Anterior cingulate cortex (tissue), 58 donors: ENCODE measurements around the gene ZNF614.
"Not testable (repeated sequence)": the region's sequence is repeated elsewhere in the genome, so short reads cannot be mapped to it uniquely, and the experiment has no call there.

Source experiments
- DNase-seq, 58 donors: peaks; one replicate each; lab custom pipeline; 2025; lab: John Stamatoyannopoulos, UW

The ZNF614 gene

DNA sequence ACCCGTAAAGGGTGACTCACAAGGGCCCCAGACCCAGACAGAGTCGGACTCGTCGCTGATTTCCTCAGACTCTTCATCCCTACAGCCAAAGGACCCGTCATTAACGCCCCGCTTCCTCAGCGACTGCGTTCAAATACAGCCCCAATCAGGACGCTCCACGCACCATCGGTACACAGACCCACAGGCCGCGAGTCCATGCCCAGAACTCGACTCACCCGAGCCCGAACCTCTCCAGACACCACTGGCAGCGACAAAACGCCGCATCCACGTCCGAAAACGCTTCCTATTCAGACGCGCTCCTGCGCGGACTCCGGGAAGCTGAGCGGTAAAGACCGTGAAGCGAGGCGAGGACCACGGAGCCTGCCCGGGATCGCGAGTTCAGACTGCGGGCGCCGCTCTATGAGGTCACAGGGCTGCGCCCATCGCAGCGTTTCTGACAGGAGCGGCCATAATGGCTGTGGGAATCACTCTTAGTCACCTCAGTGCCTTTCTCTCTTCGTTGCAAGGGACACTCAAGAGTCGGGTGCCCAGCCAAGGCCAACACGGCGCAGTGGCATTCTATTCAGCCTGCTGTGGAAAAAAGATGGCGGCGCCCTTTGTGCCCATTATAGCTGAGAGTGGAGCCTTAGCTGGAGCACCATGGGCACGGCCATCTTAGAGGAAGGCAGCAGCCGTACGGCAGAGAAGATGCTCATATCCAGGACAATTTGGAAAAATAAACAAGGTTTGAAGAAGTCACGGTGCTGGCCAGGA is at the start of gene ZNF614:
Gene ZNF614, minus strand, starts transcription at position 353 of the 753 bp plus-strand sequence. CDS start 2,634 bp downstream, outside the sequence.
- DNase-seq: peak; percentile 71 to 94 (median 86)

- no peak for DNase-seq
These were observed 42.3 kb upstream of the ZNF614 start for GRCh38 chr19:52070496-52070895.

- no peak for DNase-seq
These were observed 41.5 kb upstream of the ZNF614 start for GRCh38 chr19:52069653-52070052.

- no peak for DNase-seq
These were observed 38.2 kb upstream of the ZNF614 start for GRCh38 chr19:52066258-52066863.

DNA sequence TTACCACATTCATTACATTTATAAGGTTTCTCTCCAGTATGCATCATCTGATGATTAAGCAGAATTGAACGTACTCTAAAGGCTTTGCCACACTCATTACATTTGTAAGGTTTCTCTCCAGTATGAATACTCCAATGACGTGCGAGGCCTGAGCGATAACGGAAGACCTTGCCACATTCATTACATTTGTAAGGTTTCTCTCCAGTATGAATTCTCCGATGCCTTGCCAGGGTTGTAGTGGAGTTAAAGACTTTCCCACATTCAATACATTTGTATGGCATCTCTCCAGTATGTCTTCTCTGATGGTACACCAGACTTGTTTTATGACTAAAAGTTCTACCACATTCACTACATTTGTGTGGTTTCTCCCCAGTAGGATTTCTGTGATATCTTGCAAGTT is 37.2 kb upstream of the ZNF614 start:
- no peak for DNase-seq

GRCh38 chr19:52056480-52056879 is 28.3 kb upstream of the ZNF614 start:
- not testable (repeated sequence) for DNase-seq

GRCh38 chr19:52051736-52052135 is 23.6 kb upstream of the ZNF614 start:
- not testable (repeated sequence) for DNase-seq

GRCh38 chr19:52048555-52049501 is 20.6 kb upstream of the ZNF614 start, which contains the start of gene ZNF432:
Gene ZNF432 (minus strand): TSS chr19:52048838. CDS start chr19:52046868, 1,970 bp downstream.
- DNase-seq: peak; percentile 47 to 98 (median 89)

- DNase-seq: no peak
These were observed 11.0 kb upstream of the ZNF614 start for GRCh38 chr19:52039169-52039568.

GRCh38 chr19:52034051-52034728 is 6.0 kb upstream of the ZNF614 start:
- no peak for DNase-seq

DNA sequence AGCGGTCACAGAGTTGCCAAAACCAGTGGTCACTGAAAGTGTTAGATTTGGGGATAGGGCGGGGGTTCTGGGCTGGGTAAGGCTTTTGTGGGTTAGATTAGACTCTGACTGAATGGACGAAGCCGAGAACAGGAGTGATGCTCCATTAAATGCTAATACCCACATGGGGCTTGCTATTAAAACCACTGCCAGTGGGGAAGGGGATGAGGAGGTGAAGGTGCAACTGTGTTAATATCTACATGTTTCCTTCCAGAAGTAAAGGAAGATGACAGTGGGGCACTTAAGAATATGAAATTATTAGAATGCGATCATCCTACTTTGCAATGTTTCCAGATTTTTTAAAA is 573 bp upstream of the ZNF614 start:
- no peak for DNase-seq

GRCh38 chr19:52026255-52026990 is 1.8 kb downstream of the ZNF614 start:
- not testable (repeated sequence) for DNase-seq

GRCh38 chr19:52024478-52024877 is 3.7 kb downstream of the ZNF614 start:
- not testable (repeated sequence) for DNase-seq

DNA sequence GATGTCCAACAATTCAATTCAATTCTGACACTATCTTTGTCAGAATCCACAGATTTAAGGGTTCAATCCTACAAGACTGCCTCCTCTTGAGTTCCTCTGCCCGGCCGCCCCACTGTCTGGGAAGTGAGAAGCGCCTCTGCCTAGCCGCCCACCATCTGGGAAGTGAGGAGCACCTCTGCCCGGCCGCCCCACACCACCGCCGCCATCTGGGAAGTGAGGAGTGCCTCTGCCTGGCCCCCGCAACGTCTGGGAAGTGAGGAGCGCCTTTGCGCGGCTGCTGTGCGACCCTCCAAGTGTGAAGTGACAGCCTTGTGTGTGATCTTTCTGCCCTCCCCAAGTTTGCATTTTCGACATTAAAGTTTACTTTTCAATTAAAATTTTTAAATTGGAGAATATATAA is 6.0 kb downstream of the ZNF614 start:
- DNase-seq: no peak

DNA sequence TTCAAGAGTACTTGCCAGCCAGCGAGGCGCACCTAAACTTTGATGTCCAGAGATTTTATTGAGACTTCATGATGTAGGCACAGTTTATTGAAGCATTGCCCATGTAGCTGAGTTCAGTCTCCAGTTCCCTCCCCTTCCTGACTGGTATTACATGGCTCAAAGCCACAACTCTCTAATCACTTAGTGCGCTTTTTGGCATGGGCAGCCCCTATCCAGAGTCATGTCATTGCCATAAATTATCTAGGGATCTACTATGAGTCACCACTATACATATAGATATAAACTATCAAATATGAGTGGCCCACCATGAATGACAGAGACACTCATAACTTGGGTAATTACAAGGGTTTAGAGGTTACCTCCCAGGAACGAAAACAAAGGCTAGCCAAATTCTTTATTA is 7.7 kb downstream of the ZNF614 start:
- no peak for DNase-seq

DNA sequence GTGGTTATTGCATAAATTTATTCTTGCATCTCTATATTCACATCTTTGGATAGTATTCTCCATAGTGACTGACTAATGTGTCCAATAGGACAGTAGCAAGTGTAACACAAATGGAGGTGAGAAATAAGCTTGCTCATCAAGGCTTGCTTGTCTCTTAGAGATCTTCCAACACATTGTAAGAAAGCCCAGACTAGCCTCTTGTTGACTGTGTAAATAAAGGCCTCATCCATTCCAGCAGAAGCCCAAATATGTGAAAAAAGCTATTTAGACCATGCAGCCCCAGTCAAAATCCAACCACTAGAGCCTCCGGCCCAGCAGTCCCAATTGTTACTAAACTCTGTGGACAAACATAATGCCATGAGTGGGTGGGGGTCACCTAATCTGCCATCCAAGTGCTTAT is 17.5 kb downstream of the ZNF614 start:
- DNase-seq: no peak

GRCh38 chr19:52007806-52008557 is 20.2 kb downstream of the ZNF614 start, which contains the start of gene ZNF615:
Gene ZNF615 (minus strand): TSS chr19:52008211. CDS start chr19:52003711, 4,500 bp downstream.
- peak; percentile 51 to 96 (median 88) for DNase-seq

GRCh38 chr19:52007451-52007805 is 20.8 kb downstream of the ZNF614 start:
- peak in 16 of 58 donors; percentile 6 to 63 (median 26) for DNase-seq
